GOT3 (cell line): ENCODE results near the gene APMAP.

ENCODE experiments used
- DNase-seq: peaks from one replicate; lab custom pipeline; 2025; ENCODE audit warnings: mixed read lengths; lab: John Stamatoyannopoulos, UW

Gene APMAP

GRCh38 chr20:24966317-24967012 is 26.1 kb downstream of the APMAP start:
- DNase-seq: no peak

DNA sequence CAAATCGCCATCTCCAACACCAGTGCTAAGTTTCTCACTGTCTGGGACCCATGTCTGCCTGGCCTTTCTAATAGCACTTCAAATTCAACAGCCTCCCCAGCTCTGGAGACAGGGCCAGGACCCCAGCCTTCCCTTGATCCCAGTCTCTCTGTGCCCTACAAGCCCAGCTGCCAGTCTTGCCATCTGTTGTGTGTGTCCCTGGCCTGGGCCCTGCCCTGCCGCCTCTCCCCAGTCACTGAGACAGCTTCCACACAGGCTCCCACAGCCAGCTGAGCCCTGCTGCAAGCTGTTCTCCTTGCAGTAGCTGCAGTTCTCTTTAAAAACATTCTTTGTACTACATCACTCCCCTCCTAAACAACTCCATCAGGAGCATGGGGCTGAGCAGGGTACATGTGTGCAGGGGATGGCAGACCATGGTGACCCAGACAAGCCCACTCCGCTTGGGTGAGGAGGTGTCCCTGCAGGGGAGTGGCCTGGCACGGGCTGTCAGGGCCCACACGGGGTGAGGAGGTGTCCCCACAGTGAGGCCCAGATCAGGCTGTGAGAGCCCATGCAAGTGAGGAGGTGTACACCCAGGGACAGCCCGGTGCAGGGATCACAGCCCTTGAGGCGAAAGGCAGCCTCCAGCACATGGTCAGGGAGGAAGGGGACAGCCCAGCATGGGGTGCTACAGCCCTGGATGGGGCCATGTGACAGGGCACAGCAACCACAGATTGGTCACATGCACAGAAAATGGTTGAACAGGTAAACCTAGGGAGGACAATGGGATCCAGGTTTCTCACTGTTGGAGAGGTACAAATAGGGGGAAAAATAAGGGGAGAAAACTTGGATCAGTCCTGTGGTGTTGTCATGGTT is 27.3 kb downstream of the APMAP start:
- no peak for DNase-seq

- no peak for DNase-seq
Observed at GRCh38 chr20:24964506-24964840, 28.1 kb downstream of the APMAP start.

DNA sequence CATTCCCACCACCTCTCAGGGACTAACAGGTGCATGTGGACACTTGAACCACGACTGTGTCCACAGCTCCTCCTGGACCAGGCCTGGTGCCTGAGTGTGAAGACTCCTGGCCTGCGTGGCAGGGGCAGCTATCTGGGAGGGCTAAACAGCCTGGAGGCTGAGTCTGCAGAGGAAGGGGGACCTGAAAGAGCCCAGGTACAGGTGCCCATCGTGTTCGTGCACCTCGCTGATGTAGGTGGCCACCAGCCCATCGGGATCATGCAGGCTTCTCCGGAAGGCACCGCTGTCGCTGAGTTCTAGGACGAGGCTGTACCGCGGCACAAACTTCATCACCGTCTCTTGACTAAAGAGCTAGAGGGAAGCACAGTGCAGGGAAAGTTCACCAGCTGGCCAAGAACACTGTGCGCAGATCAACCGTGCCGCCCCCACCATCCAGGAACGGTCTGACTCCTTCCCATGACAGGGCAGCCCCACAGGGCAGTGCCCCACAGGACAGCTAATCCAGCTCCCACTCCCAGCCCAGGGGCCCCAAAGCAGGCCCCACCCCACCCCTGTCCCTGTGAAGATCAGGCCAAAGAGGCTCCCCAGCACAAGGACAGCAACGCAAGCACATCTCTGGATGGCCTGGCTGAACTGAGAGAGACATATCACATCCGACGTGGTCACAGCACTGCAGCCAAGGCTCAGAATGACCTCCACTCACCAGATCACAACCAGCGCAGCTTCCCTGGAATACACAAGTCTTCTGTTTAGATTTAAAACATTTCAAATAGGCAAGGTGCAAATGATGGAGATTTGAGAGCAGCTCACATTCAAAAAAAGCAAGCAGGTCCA is 28.7 kb downstream of the APMAP start:
- DNase-seq: no peak

- no peak for DNase-seq
Observed at GRCh38 chr20:24962510-24962909, 30.0 kb downstream of the APMAP start.

GRCh38 chr20:24962182-24962492 is 30.4 kb downstream of the APMAP start:
- DNase-seq: no peak

- no peak for DNase-seq
Observed at GRCh38 chr20:24961384-24962181, 31.0 kb downstream of the APMAP start.

- DNase-seq: no peak
Observed at GRCh38 chr20:24960861-24961260, 31.7 kb downstream of the APMAP start.

DNA sequence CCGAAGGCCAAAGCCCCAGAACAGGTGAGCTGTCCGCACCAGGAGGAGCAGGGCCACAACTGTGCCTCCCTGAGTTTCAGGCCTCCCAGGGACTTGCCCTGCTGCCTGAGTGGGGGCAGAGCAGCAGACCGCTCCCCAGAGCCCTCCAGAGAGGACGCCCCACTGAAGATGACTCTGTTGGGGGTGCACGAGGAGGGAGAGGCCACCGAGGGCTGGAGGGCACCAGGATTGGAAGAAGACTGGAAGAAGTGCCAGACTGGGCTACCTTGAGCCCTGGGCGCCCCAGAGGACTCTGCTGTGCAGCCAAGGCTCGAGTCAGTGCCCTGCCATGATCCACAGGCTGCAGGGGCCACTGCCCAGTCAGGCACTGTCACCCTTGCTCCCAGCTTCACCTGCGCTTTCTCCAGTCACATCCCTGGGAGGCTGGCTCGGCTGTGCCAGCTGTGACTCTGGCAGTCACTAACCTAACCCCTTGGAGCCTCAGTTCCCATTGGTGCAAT is 32.2 kb downstream of the APMAP start:
- no peak for DNase-seq

- DNase-seq: no peak
Observed at GRCh38 chr20:24959591-24960301, 32.8 kb downstream of the APMAP start.

- DNase-seq: no peak
Observed at GRCh38 chr20:24958506-24959385, 33.8 kb downstream of the APMAP start.

GRCh38 chr20:24957326-24958016 is 35.1 kb downstream of the APMAP start:
- no peak for DNase-seq

DNA sequence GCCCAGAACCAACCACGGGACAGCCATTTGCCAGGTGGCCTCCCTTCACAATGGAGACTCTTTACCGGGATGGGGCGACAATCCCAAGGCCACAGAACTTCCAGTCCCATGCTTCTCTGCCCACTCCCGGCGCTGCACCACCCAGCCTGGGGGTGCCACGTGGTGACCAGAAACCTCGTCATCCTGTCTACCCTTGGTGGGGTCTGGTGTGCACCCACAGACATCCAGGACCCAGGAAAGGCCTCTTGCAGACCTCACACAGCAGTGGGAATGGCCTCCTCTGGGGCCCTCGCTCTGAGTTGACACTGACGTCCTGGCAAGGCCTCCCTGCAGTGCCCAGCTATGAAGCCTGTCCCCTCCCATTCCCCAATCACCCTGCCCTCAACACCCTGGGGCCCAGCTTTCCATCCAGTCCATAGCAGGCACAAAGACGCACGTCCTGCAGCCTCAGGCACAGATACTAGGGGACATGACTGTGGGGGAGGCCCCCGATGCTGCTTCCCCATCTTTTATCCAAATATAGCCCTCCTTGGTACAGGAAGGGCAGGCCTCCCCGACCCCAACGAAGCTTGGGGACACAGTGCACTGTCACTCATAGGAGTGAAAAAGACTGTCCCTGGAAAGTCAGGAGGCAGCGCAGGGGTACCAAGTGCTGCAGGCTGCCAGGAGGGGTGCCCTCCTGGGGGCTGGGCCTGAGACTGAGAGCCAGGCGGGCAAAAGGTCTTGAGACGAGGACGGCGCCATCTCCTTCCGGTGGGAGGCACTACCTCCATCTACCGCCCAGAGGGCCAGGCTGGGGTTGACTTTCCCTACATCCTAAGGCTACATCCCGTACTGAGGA is 36.3 kb downstream of the APMAP start:
- DNase-seq: no peak

DNA sequence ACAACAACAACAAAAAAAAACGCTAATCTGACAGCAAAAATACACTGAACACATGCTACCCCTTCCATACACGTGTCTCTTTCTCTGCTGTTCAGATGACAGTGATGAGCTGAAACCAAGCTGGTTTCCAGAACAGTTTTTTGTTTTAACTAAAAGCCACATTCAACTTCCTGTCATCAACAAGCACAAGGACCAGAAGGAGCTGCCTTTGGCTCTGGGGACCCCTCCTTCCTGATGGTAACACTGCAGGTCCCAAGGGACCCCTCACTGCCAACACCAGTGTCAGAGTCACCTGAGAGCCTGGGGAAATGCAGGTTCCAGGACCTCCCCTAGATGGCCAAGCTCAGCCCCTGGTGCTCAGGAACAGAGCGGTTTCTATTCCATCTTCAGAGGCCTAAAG is 37.5 kb downstream of the APMAP start:
- no peak for DNase-seq

- DNase-seq: no peak
Observed at GRCh38 chr20:24954566-24954965, 38.0 kb downstream of the APMAP start.

DNA sequence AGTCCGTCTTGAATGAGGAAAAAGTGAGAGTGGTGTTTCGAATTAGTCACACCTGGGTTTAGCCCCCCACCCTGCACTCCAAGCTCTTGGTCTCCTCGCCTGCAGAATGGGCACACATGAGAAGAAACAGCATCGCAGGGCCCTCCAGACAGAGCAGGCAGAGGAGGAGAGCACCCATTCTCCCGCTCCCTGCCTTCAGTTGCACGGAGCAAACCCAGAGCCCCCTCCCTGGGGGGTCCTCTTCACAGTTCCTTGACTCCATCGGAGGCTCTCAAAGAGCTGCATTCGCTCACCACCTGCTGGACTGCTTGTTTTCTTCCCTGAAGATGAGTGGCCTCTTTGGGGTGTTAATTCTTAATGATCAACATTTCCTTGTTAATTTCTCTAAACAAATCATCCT is 38.4 kb downstream of the APMAP start:
- DNase-seq: no peak

GRCh38 chr20:24953621-24954133 is 38.9 kb downstream of the APMAP start:
- DNase-seq: no peak

- DNase-seq: no peak
Observed at GRCh38 chr20:24953209-24953575, 39.4 kb downstream of the APMAP start.
